ENCODE measurements around the gene SNX7.

DNA sequence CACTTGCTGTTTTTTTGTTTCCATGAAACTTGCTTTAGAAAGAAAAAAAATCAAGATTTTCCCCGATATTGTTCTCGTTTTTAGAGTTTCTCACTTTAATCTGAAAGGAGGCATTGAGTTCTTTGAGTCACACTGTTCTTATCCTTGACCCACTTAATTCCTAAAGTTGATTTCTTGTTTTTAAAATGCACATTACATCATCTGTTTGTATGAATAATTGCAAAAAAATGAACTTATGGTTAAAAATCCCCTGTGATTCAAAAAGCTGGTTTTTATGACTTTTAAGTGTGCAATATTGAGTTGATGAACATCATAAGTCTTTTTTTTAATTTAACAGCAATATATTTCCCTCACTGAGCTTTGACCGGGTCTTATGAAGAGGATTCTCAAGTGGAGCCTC, 131.6 kb downstream of the SNX7 start:
- no peak for TF ChIP-seq CTCF (IDR thresholded peaks at IDR 0.05)
- TF ChIP-seq POLR2A (IDR thresholded peaks at IDR 0.05), result no peak

Data from adrenal gland (tissue), 5 donors.